ENCODE measurements around the gene ST6GALNAC4. TPM values are rescaled to one million over a fixed set of nuclear protein-coding genes. Genes with fewer than 3 reads are reported as not detected.

ST6GALNAC4 gene
- total RNA-seq, 2 experiments from 2014 or later: 118 to 180 TPM

DNA sequence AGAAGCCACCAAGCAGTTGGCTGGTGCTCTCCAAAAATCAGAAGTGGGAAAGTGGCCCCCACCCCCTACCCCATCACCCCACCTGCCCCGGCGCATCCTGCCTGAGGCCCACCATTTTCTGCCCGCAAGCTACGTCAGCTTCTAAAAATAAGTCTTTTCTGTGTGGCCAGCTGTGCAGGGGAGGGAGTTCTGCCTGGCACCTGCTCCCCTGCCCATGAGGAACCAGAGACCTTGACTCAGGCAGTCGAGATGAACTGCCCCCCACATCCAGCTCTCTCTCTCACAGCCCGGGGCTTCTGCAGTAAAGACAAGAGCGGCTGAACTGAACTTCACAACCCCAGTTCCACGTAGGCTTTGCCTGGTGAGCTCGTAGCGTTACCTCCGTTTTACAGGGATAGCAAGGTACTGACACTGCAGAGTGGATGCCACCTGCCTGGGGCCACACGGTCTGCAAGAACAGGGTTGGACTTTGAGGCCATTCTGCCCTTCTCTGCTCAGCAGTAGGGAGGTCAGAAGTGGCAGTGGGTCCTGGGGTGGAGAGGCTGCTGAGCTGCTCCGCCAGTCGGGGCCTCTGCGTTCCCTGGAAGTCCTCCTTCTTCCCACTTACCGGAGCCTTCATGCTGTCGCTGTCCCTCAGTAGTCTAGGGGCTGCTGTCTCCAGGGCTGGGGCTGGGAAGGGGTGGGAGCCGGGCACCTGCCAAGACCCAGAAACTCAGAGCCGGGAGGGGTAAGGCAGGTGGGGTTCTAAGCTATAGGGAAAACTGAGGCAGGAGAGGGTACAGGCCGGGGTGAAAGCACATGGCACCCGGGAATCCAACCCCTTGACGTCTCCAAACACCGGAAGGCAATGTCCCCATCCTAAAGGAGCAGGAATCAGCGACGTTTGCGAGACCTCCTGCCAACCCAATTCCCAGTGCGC, 781 bp downstream of the ST6GALNAC4 start:
- H3K4me1 ChIP-seq (ENCODE audit: insufficient read depth, low read length, poor library complexity, severe bottlenecking): peaks cover 66% of the 10 kb centered on the region
- DNase-seq (ENCODE audit: low spot score): peak; percentile 96

DNA sequence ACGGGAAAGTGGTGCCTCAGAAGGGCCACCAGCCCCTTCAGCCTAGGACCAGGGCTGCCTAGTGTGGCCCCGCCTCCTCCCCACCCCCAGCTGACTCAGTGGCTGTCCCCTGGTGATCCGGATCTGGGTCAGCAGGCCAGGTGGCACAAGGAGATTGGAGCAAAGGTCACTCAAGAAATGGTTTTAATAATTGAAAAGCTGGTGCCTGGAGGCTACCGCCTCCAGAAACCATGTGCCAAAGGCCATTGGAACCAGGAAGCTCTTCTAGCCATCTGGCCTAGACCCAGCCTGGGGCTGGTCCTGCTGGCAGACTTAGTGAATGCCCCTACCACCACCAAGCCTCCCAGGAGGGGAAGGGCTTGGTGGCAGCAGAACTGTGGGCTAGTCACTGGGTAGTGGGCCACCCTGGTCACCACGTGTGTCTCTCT, 1.5 kb downstream of the ST6GALNAC4 start:
- intact Hi-C loops (cut with micrococcal nuclease; ENCODE audit: unreplicated experiment): loop anchor here (1.0 to 5.0 kb wide), 2 partner anchors 10 to 113 kb away; partner anchors contain the start of gene FPGS
- H2AFZ ChIP-seq (ENCODE audit: low read length): no peak overlapping the region
- peak overlapping the region; percentile 89 for H3K4me3 ChIP-seq (ENCODE audit: low read depth, low read length, poor library complexity, severe bottlenecking)
- peak overlapping the region; percentile 91 for H3K27ac ChIP-seq (ENCODE audit: low read depth, low read length, poor library complexity, severe bottlenecking)
- H3K9me3 ChIP-seq (ENCODE audit: low read length): no peaks in the 10 kb centered on the region
- ChIA-PET POLR2A (interaction anchor here (0.5 to 3.4 kb wide), 9 partner anchors 9 to 278 kb away, joined by 3 to 22 read pairs (median 4); partner anchors contain the start of gene ST6GALNAC6), CTCF (ENCODE audit: unreplicated experiment) (no interaction called here)
- H3K79me2 ChIP-seq (ENCODE audit: insufficient read depth, low read depth, low read length): peaks cover 39% of the 10 kb centered on the region
- H4K20me1 ChIP-seq (ENCODE audit: insufficient read depth, low read length): 0 out of 2 replicates have a peak, but pooled peaks cover 3% of the 10 kb centered on the region
- H3K4me1 ChIP-seq (ENCODE audit: insufficient read depth, low read length, poor library complexity, severe bottlenecking): peaks cover 73% of the 10 kb centered on the region
- no peaks in the 10 kb centered on the region for H3K9me2 ChIP-seq (ENCODE audit: insufficient read depth, low read length)
- no TSS peak for BruUV-seq (replicated peaks)
- TF ChIP-seq, protein P1, sequence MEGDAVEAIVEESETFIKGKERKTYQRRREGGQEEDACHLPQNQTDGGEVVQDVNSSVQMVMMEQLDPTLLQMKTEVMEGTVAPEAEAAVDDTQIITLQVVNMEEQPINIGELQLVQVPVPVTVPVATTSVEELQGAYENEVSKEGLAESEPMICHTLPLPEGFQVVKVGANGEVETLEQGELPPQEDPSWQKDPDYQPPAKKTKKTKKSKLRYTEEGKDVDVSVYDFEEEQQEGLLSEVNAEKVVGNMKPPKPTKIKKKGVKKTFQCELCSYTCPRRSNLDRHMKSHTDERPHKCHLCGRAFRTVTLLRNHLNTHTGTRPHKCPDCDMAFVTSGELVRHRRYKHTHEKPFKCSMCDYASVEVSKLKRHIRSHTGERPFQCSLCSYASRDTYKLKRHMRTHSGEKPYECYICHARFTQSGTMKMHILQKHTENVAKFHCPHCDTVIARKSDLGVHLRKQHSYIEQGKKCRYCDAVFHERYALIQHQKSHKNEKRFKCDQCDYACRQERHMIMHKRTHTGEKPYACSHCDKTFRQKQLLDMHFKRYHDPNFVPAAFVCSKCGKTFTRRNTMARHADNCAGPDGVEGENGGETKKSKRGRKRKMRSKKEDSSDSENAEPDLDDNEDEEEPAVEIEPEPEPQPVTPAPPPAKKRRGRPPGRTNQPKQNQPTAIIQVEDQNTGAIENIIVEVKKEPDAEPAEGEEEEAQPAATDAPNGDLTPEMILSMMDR (conservative IDR thresholded peaks at IDR 0.05; ENCODE audit: low read length): no peak
- no peak for TF ChIP-seq EZH2phosphoT487 (IDR thresholded peaks at IDR 0.05; ENCODE audit: borderline replicate concordance, low read depth, low read length)
- H3K4me2 ChIP-seq (ENCODE audit: low read length): peak overlapping the region; percentile 96
- H3K36me3 ChIP-seq (ENCODE audit: insufficient read depth, low read length): peaks cover 56% of the 10 kb centered on the region
- no peak for DNase-seq (ENCODE audit: low spot score)

More for the DNA sequence above, 781 bp downstream of the ST6GALNAC4 start:
- intact Hi-C loops (cut with micrococcal nuclease; ENCODE audit: unreplicated experiment): loop anchor here (1.0 to 5.0 kb wide), 3 partner anchors 11 to 129 kb away; partner anchors contain the start of genes CDK9 and FPGS
- no peaks in the 10 kb centered on the region for H3K9me3 ChIP-seq (ENCODE audit: low read length)
- peaks cover 48% of the 10 kb centered on the region for H3K36me3 ChIP-seq (ENCODE audit: insufficient read depth, low read length)
- H3K4me3 ChIP-seq (ENCODE audit: low read depth, low read length, poor library complexity, severe bottlenecking): peak overlapping the region; percentile 89
- ChIA-PET POLR2A (interaction anchor here (0.5 to 3.4 kb wide), 15 partner anchors 8 to 373 kb away, joined by 3 to 22 read pairs (median 4); partner anchors contain the start of gene ST6GALNAC6), CTCF (ENCODE audit: unreplicated experiment) (interaction anchor here (0.6 to 1.0 kb wide), 3 partner anchors 12 to 46 kb away, joined by 5 to 14 read pairs (median 5); no protein-coding TSS in a partner anchor)
- peak overlapping the region; percentile 91 for H3K27ac ChIP-seq (ENCODE audit: low read depth, low read length, poor library complexity, severe bottlenecking)
- no peak overlapping the region for H2AFZ ChIP-seq (ENCODE audit: low read length)
- peaks cover 32% of the 10 kb centered on the region for H3K79me2 ChIP-seq (ENCODE audit: insufficient read depth, low read depth, low read length)
- no peaks in the 10 kb centered on the region for H3K9me2 ChIP-seq (ENCODE audit: insufficient read depth, low read length)
- H3K4me2 ChIP-seq (ENCODE audit: low read length): peak overlapping the region; percentile 96
- TSS peak; percentile 77 for BruUV-seq (replicated peaks)
- H4K20me1 ChIP-seq (ENCODE audit: insufficient read depth, low read length): 0 out of 2 replicates have a peak, but pooled peaks cover under 1% of the 10 kb centered on the region
- no peak for TF ChIP-seq EZH2phosphoT487 (IDR thresholded peaks at IDR 0.05; ENCODE audit: borderline replicate concordance, low read depth, low read length)

GRCh38 chr9:127913682-127914081, 3.2 kb downstream of the ST6GALNAC4 start:
- Histone ChIP-seq H3K4me2 (ENCODE audit: low read length) (peak overlapping the region; percentile 3; the same call in 1 of the 2 replicates), H3K27ac (ENCODE audit: low read depth, low read length, poor library complexity, severe bottlenecking) (no peak overlapping the region), H4K20me1 (ENCODE audit: insufficient read depth, low read length) (0 out of 2 replicates have a peak, but pooled peaks cover 3% of the 10 kb centered on the region), H3K4me1 (ENCODE audit: insufficient read depth, low read length, poor library complexity, severe bottlenecking) (peaks cover 65% of the 10 kb centered on the region), H3K9me3 (ENCODE audit: low read length) (no peaks in the 10 kb centered on the region), H3K9me2 (ENCODE audit: insufficient read depth, low read length) (no peaks in the 10 kb centered on the region), H3K4me3 (ENCODE audit: low read depth, low read length, poor library complexity, severe bottlenecking) (no peak overlapping the region), H3K79me2 (ENCODE audit: insufficient read depth, low read depth, low read length) (peaks cover 39% of the 10 kb centered on the region), H3K36me3 (ENCODE audit: insufficient read depth, low read length) (peaks cover 67% of the 10 kb centered on the region), H2AFZ (ENCODE audit: low read length) (no peak overlapping the region)
- intact Hi-C loops (cut with micrococcal nuclease; ENCODE audit: unreplicated experiment): no loop called here
- DNase-seq (ENCODE audit: low spot score): no peak
- ChIA-PET POLR2A (interaction anchor here (0.6 to 3.4 kb wide), 2 partner anchors 10 to 11 kb away, joined by 3 to 22 read pairs; no protein-coding TSS in a partner anchor), CTCF (ENCODE audit: unreplicated experiment) (no interaction called here)
- no TSS peak for BruUV-seq (replicated peaks)
- no peak for TF ChIP-seq EZH2phosphoT487 (IDR thresholded peaks at IDR 0.05; ENCODE audit: borderline replicate concordance, low read depth, low read length)
- TF ChIP-seq, protein P1 (conservative IDR thresholded peaks at IDR 0.05; ENCODE audit: low read length): no peak

All from OCI-LY7 (cell line).